ENCODE results near the gene KLHDC4. TPM values are rescaled to one million over a fixed set of nuclear protein-coding genes. Genes with fewer than 3 reads are reported as not detected.

Gene KLHDC4
- total and polyA plus RNA-seq, 2 of the 4 experiments (the other 2 are of a cell fraction): 13.6 to 19.0 TPM

DNA sequence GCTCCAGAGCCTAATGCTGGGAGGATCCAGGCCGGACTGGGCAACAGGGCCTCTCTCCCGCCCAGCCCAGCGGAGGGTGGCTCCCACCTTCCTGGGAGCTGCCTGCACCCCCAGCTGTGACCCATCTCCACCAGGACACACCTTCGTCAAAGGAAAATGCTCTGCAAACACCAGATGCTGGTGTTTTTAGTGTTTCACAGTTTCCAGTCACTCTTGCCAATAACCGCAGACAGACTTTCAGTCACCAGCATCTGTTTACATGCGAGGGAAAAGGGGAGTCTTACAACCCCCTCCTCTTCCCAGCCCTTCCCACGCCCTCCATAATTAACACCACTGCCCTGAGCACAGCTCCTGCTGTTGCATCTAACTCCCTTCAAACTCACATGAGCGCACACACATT, 25.3 kb downstream of the KLHDC4 start:
- CTCF ChIA-PET: no interaction called here
- in situ Hi-C loops (cut with MboI; ENCODE audit: low sequenced_read_pairs): no loop called here
- BruUV-seq (replicated peaks): no TSS peak

More for the DNA sequence above, 25.3 kb downstream of the KLHDC4 start:
- Histone ChIP-seq H3K9me3 (ENCODE audit: control insufficient read depth, insufficient read depth, low read length) (no peaks in the 10 kb centered on the region), H3K14ac (replicated peaks; ENCODE audit: low read depth, low read length) (no peak overlapping the region), H3K4ac (ENCODE audit: low read depth, low read length) (no peak overlapping the region), H3K27ac (ENCODE audit: insufficient read depth, low read length) (no peak overlapping the region), H3K79me1 (ENCODE audit: low read depth in 1 of 2, low read length in 2 of 2) (peaks cover 7 to 37% of the 10 kb centered on the region in 2 experiments; a peak in 3 of 4 replicates), H3K4me3 (ENCODE audit: insufficient read depth, low read depth, low read length) (no peak overlapping the region), H2BK120ac (ENCODE audit: low read depth, low read length) (no peak overlapping the region), H3K18ac (ENCODE audit: low read depth, low read length) (no peak overlapping the region), H2BK20ac (ENCODE audit: low read depth, low read length) (no peak overlapping the region), H3K23ac (ENCODE audit: low read depth, low read length) (no peak overlapping the region), H3K9me1 (ENCODE audit: insufficient read depth, low read length) (peaks cover 4% of the 10 kb centered on the region; the same call in 1 of the 2 replicates), H3K4me1 (ENCODE audit: control insufficient read depth, insufficient read depth, low read length) (no peaks in the 10 kb centered on the region), H2BK5ac (ENCODE audit: low read depth, low read length, poor library complexity, severe bottlenecking) (no peak overlapping the region), H4K8ac (ENCODE audit: low read depth in 2 of 2, low read length in 2 of 2) (no peak overlapping the region), H2AK5ac (ENCODE audit: low read depth, low read length) (no peak overlapping the region), H3K36me3 (ENCODE audit: control insufficient read depth, insufficient read depth, low read length) (peaks cover 16% of the 10 kb centered on the region), H4K5ac (ENCODE audit: low read depth, low read length) (no peak overlapping the region), H2AFZ (replicated peaks; ENCODE audit: low read length, poor library complexity) (no peak overlapping the region), H4K20me1 (ENCODE audit: insufficient read depth, low read length) (peaks cover 11% of the 10 kb centered on the region; the same call in 1 of the 2 replicates), H2BK15ac (ENCODE audit: low read depth, low read length) (no peak overlapping the region), H3K56ac (ENCODE audit: extremely low read depth, insufficient read depth, low read length) (no peak overlapping the region), H3K9ac (ENCODE audit: low read depth, low read length) (no peak overlapping the region), H4K91ac (ENCODE audit: insufficient read depth, low read depth, low read length) (no peak overlapping the region), H3K27me3 (ENCODE audit: control insufficient read depth, insufficient read depth, low read length) (no peaks in the 10 kb centered on the region), H2AK9ac (replicated peaks; ENCODE audit: low read depth, low read length, poor library complexity) (no peak overlapping the region), H3K4me2 (ENCODE audit: low read depth, low read length) (no peak overlapping the region)
- DNase-seq (peak; percentile 21), ATAC-seq (ENCODE audit: low read depth) (no peak)
- dilution Hi-C loops (cut with HindIII; ENCODE audit: low sequenced_read_pairs, unreplicated experiment): no loop called here
- TF ChIP-seq RAD21 (IDR thresholded peaks at IDR 0.05; ENCODE audit: low read length) (no peak), MXI1 (IDR thresholded peaks at IDR 0.05; ENCODE audit: borderline replicate concordance, low read depth, low read length) (no peak), ELK1 (IDR thresholded peaks at IDR 0.05; ENCODE audit: borderline replicate concordance, low read depth, low read length) (no peak), RFX5 (IDR thresholded peaks at IDR 0.05; ENCODE audit: low read depth, low read length) (no peak)
- intact Hi-C loops (cut with micrococcal nuclease): no loop called here
- 63% methylated on average over 3 of the region's 8 CpGs; no CpG with 5 or more reads in 1 of the 2 experiments for WGBS, 2 experiments (ENCODE audit: extremely low coverage in 2 of 2, insufficient read length in 1 of 2)
- POLR2A ChIA-PET (ENCODE audit: unreplicated experiment): no interaction called here

Measured in IMR-90 (cell line).